CD4-positive, alpha-beta T cell treated with Interleukin-17A for 1 hour (primary cell): ENCODE data around the gene MDFIC.
A peak's percentile ranks its signal among the peaks of the same experiment; 100 is the strongest.
"Not testable (repeated sequence)": the region's sequence is repeated elsewhere in the genome, so short reads cannot be mapped to it uniquely, and the experiment has no call there.

Source experiments
- DNase-seq: peaks from one replicate; pipeline ENCODE4 v3.0.0-alpha.2; 2020

MDFIC gene, protein sequence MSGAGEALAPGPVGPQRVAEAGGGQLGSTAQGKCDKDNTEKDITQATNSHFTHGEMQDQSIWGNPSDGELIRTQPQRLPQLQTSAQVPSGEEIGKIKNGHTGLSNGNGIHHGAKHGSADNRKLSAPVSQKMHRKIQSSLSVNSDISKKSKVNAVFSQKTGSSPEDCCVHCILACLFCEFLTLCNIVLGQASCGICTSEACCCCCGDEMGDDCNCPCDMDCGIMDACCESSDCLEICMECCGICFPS

DNA sequence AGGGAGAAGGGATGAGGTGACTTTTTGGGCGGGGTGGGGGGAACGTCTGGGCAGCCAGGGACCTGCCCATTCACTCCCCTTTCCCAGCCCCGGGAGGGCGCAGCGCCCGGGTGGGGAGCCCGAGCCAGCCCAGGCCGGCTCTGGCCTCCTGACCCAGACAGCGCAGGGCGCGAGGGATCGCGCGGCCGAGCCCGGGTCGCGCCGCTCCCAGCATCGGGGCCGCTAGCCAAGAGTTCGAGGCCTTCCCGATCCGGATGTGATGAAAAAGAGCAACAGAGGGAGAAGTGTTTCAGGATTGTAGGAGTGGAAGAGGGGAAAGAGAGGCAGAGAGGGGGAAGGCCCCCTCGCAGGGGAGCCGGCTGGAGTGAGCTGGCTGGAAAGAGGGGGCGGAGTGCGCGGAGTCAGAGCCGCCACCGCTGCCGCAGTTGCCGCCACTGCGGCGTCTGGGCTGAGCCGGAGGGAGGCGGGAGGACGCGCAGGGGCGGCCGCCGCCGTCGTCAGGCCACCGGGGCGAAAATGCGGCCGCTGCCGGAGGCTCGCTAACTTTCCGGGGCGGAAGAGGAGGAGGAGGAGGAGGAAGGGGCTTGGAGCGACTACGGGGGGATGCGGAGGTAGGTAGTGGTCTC is at the start of gene MDFIC:
TSS of gene MDFIC (plus strand) at position 69 of the 626 bp plus-strand sequence. CDS start 940 bp downstream, outside the sequence.
- peak; percentile 54 for DNase-seq

DNA sequence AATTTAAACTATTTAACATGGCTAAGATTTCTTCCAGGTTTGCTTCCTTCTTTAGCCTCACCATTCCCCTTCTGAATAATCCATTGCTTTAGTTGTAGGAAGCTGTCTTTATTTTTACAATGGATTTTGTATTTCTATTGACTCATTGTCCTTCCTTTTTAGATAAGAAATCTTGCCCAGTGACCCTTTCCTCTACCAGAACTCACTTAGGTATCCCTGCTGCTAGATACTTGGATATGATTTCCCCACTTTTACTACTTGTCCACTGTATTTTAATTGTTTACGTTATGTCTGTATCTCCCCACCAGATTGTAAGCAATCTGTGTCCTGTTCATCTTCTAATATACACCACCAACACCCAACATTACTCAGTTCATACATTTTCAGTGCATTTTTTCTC is 47.7 kb upstream of the MDFIC start:
- no peak for DNase-seq

DNA sequence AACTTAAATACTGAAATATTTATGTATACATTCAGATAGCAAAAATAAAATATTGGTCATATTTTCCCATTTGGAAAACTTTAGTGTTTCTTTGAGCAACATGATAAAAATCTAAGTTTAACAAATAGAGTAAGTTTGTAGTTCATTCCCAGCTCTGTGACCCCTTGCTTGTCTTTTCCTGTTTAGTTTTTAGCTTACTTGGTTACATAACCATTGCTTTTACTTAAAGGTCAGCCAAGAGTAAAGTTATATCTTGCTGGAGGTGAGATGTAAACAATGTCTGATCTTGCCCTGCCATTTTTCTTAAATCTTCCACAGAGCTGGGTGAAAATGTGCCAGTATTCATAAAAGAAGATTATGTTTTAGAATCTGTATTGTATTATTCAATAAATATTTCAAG is 46.7 kb upstream of the MDFIC start:
- DNase-seq: no peak

- no peak for DNase-seq
Observed at GRCh38 chr7:114879554-114879953, 42.3 kb upstream of the MDFIC start.

- no peak for DNase-seq
Observed at GRCh38 chr7:114885836-114886235, 36.1 kb upstream of the MDFIC start.

DNA sequence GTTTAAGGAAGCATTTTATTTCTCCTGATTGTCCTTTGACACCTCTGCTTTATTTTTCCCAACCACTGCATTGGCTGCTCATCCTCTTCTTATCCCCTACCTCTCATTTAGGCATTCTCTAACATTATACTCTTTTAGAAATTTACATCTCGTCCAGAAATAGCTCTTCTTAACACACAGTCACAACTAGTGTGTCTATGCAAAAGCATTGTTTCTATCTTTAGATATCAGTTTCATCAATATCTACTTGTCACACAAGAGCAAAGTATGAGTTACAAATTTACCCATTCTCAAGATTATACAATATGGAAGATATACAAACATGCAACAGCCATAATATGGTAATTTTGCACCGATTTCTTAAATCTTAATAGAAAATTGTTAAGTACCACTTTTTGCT is 35.7 kb upstream of the MDFIC start:
- DNase-seq: no peak

- not testable (repeated sequence) for DNase-seq
Observed at GRCh38 chr7:114889116-114889515, 32.8 kb upstream of the MDFIC start.

DNA sequence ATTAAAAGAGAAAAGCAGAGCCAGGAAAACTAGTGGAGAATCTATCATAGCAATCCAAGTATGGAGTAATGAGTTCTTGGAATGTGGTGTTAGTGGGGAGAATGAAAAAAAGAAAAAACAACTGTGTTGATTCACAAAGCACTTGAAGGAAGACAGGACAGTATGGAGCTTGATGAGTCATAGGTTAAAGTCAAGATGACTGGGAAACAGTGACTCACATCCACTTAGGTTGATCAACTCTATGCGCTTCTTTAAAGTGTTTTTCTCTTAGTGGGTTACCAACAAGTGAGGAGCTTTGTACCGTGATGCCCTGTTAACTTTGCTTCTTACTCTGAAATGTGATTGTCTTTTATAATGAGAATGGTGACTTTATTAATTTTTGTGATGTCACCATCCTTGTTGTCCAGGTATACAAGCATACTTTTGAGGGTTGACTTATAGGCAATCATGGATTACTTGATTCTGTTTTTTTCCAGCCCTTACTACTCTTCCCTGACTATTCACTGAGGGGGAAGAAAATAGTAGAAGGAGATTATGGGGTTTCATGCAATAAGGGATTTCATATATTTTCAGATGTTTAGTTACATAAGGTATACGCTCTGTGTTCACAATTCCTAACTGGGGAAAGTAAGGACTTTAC is 32.1 kb upstream of the MDFIC start:
- peak; percentile 10 for DNase-seq

DNA sequence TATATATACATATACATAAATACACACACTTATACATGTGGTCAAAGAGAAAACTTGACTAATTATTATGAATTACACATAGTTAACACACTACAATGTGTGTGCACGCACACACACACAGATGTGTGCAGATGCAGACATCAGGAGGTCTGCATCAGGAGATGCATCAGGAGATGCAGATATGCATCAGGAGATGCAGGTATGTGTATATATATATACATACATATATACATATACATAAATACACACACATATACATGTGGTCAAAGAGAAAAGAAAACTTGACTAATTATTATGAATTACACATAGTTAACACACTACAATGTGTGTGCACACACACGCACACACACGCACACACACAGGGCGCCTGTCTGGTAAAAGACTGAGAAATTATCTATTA is 31.3 kb upstream of the MDFIC start:
- DNase-seq: no peak

DNA sequence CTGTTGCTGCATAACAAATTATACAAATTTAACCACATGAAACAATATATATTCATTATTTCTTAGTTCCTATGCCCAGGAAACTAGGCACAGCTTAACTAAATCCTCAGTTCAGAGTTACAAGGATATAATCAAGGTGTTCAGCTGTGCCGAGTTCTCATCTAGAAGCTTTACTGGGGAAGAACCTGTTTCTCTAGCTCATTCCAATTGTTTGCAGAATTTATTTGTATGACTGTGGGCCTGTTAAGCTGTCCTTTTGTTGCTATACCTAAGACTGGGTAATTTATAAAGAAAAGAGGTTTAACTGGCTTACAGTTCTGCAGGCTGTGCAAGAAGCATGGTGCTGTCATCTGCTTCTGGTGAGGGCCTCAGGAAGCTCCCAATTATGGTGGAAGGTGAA is 21.8 kb upstream of the MDFIC start:
- no peak for DNase-seq

DNA sequence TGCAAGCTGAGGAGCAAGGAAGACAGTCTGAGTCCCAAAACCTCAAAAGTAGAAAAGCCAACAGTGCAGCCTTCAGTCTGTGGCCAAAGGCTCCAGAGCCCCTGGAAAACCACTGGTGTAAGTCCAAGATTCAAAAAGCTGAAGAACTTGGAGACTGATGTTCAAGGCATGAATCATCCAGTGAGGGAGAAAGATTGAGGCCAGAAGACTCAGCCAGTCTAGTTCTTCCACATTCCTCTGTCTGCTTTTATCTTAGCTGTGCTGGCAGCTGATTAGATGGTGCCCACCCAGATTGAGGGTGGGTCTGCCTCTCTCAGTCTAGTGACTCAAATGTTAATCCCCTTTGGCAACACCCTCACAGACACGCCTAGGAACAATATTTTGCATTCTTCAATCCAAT is 20.1 kb upstream of the MDFIC start:
- no peak for DNase-seq

DNA sequence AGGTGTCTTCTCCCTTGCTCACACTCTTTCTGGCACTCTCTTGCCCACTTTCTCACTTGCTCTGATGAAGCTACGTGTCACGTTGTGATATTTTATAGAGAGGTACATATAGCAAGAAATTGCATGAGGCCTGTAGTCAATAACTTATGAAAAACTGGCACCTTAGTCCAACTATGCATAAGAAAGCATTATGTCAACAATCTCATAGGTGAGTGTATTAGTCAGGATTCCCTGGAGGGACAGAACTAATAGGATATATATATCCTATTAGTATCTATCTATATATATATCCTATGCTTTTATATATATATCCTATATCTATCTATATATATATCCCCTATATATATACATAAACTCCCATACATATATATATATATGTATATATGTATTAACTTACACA is 18.8 kb upstream of the MDFIC start:
- DNase-seq: no peak

DNA sequence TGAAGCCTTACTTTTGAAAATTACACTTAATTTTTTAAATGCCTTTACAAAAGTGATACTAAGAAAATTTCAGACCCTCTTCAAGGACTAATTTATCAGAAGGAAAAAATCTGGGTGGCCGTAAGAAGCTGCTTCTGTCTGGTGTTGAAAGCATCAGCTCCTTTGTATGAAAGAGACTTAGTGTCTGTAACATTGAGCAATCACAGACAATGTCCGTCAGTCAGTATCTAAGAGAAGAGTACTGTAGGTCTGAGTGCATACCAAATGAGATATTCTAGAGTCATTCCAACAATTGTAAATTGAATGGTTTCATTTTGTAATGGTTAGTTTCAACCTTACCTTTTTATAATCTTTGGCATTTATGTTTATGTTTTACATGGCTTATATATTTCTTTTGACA is 11.1 kb upstream of the MDFIC start:
- DNase-seq: no peak

DNA sequence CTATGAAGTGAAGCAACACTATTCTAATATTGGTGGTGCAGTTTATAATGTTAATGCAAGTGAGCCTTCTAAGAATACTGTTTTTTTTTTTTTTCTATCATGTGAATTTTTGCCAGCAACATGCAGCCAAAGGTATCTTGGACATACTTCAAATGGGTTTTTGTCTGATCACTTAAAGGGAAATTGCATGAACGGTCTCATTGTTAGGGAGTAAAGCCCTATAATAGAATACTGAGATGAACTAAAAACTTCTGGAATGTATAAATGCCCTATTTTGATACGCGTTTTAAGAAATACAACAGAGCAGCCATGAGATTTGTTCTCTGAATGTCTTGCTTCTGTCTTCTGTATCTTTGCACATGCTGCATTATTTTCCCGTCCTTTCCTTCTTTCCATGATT is 10.5 kb upstream of the MDFIC start:
- no peak for DNase-seq

GRCh38 chr7:114916261-114916892 is 5.5 kb upstream of the MDFIC start:
- peak; percentile 45 for DNase-seq

- DNase-seq: no peak
Observed at GRCh38 chr7:114917211-114917839, 4.6 kb upstream of the MDFIC start.

DNA sequence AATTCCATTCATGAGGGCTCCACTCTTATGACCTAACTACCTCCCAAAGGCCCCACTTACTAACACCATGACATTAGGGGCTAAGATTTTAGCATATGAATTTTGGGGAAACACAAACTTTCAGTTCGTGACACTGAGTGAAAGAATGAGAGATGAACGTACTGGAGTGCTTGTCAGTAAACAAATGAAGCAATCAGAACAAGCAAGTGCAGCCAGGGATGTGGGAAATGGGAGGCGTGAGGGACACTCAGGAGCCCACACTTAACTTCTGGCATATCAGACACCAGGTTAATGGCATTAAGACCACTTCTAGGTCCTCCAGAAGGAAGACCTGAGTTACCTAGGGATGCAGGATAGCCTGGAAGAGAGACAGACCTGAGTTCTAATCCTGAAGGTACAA is 2.3 kb upstream of the MDFIC start:
- DNase-seq: no peak

DNA sequence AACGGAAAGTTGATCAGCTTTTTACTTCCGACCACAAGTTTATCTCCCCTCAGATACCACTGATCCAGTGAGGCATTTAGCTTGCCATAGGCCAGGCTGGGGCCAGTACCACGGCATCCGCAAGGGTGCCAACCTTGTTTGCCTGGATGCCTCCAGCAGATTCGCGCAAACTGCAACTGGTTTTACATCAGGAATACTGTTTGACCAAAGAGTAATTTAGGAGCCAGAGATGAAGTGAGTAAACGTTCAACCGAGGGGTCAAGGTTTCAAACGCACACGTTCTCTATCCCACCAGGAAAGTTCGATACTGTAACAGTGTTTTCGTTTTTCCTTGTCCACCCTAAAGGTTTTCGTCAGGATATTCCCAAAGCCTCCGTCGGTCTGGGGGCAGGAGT is 266 bp upstream of the MDFIC start:
- peak; percentile 67 for DNase-seq

DNA sequence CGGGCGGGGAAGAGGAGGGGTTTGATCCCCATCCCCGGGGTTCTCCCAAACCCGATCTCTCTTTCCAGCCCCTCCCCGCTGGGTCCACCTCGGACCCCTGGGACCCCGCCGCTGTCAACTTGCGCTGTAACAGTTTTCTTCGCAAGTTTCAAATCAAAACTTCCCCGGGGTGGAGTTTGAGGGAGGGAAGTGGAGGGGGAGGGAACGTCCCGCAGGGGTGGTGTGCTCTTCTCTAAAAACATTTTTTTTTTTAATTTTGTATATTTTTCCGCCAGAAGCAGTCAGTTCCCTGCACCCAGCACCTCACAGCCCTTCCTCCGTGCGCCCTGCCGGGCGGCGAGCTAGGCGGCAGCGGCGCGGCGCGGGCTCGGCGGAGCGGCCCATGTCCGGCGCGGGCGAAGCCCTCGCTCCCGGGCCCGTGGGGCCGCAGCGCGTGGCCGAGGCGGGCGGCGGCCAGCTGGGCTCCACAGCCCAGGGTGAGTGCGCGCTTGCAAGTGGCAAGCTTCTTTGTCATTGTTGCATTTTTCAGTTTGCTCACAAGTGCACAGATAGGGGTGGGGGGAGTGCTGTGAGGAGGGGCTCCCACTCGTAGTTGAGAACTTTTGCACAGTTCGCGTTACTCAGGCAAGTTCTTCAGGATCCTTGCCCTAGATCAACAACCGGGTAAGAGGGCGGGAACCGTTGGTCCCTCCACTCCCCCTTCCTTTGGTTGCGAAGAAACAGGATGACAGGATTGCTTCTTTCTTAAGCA is 933 bp downstream of the MDFIC start:
- DNase-seq: peak; percentile 74

DNA sequence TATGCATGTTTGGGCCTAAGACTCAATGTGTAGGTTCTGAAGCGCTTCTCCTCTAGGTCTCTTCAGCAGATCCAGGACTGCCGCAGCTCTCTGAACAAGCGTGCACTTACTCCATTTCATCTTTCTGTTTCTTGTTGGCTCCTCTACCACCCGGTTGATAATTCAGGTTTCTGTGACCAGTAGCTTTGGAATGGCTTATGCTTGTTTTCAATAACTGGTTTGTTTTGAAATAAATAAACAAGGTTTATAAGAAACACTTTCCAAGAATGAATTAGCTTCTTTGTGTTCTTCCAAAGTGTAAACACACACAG is 1.5 kb downstream of the MDFIC start:
- DNase-seq: no peak

GRCh38 chr7:114924038-114924712 is 2.3 kb downstream of the MDFIC start:
- no peak for DNase-seq

DNA sequence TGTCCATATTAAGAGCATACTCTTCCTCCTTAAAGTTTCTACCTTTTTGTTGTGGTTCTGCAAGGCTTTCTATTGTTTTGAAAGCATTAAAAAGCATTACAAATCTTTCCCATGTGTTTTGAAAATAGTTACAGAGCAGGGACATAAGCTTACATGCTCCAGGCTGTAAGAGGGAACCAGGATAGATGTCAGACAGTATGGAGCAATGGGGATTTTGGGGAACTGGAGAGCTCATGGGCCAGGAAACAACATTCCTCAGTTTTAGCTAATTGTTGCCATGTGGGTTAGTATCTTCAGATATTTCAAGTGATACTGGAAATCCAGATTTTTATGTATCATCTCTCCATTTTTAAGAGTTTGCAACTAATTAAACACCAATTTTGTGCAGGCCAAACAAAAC is 3.5 kb downstream of the MDFIC start:
- no peak for DNase-seq
